Dendritic cell treated with granulocyte-macrophage colony-stimulating factor and Interleukin-4, amounts not matched to agents 40 ng/mL and 50 ng/mL, for 4 days (primary cell): Measurements from ENCODE around the gene SLC34A1.

Source experiments
- H3K27ac Mint-ChIP-seq: one replicate; pipeline ENCODE4 v1.8.0; 2022; ENCODE audit warnings: mild to moderate bottlenecking, mixed read lengths
- H3K27me3 Mint-ChIP-seq: one replicate; pipeline ENCODE4 v1.8.0; 2022; ENCODE audit warnings: mild to moderate bottlenecking, mixed read lengths
- H3K36me3 Mint-ChIP-seq: one replicate; pipeline ENCODE4 v1.8.0; 2022; ENCODE audit warnings: low read depth, mixed read lengths
- H3K4me1 Mint-ChIP-seq: one replicate; pipeline ENCODE4 v1.8.0; 2022; ENCODE audit warnings: low read depth, mixed read lengths
- H3K4me3 Mint-ChIP-seq: one replicate; pipeline ENCODE4 v1.8.0; 2022; ENCODE audit warnings: mild to moderate bottlenecking, moderate library complexity, mixed read lengths
- H3K9me3 Mint-ChIP-seq: one replicate; pipeline ENCODE4 v1.8.0; 2022; ENCODE audit warnings: mixed read lengths
- intact Hi-C: fragments of 100-400 bp; cut with micrococcal nuclease; formaldehyde crosslinking; loops from one replicate; pipeline ENCODE4 v1.15.0; 2022

The SLC34A1 gene

DNA sequence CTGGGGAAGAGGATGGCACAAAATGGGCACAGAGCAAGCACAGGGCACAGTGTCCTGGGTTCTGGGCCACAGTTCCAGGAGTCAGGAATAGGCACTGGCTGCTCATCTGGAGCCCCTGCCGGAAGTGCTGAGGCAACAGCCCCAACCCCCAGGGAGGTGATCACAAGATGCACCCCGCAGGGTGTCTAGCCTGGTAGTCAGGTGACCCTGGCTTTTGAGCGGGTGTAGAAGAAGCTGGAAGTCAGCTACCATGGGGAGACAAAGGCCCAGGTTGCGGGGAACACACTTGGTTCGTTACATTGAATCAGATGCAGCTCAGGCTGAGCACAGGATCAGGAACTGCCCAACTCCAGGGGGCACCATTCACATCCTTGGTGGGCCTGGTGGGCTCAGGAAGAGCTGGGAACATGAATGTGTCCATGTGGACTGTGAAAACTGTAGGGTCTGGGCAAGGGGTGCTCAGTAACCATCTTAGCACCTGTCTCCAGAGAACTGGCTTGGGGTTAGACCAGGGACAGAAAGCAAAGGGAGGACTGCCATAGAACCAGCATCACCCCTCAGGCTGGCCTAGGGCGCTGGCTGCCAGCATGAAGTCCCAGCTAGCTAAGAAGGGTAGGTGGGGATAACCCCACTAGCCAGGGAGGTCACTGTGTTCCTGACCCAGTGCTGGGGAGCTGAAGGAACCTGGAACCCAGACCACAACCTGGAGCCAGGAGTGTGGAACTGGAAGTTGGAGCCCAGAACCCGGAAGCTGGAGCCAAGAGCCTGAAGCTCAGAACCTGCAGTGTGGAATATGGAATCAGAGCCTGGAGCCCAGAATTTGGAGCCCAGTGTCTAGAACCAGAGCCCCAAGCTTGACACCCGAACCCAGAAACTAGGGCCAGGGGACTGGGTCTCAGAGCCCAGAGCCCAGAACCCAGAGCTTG is 6.1 kb upstream of the SLC34A1 start:
- Mint-ChIP-seq H3K4me3 (no peak overlapping the region), H3K27ac (no peak overlapping the region)

DNA sequence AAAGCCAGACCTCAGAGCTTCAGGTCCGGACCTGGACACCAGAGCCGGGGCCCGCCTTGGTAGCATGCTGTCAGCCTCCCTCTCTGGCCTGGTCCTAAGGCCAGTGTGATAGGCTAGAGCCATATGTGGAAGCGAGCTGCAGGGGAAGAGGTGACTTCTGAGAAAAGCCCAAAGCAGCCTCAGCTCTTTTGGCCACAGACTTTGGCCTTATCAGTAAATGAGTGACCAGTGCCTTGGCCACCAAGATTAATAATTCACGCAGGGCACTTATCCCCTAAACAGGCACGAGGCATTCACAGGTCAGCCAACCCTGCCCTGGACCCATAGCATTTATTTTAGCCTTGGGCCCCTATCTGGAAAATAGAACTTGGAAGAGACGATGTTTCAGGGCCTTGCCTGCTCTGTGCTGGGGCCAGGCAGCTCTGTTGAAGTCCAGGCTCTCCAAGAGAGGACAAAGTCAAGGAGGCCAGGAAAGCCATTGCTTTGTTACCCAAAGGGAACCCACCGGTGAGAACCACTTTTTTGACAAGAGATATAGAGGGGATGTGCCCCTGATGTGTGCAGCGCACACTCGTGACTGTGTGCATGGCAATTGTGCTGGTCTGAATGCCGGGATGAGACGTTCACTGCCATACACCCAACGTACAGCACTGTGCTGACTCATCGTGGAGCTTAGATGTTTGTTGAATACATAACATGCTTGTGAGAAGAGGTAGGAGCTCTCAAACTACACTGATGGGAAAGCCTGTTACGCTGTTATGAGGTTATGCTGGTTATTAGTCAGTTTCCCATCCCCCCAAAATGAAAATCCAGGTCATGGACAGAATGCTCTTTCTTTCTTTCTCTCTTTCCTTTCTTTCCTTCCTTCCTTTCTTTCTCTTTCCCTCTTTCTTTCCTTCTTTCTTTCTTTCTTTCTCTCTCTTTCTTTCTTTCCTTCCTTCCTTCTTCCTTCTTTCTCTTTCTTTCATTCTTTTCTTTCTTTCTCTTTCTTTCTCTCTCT is 5.0 kb upstream of the SLC34A1 start:
- no peak overlapping the region for H3K27ac Mint-ChIP-seq
- peaks cover 26% of the 10 kb centered on the region for H3K4me1 Mint-ChIP-seq
- peaks cover 10% of the 10 kb centered on the region for H3K36me3 Mint-ChIP-seq
- peaks cover 40% of the 10 kb centered on the region for H3K27me3 Mint-ChIP-seq
- intact Hi-C loops: no loop called here
- H3K4me3 Mint-ChIP-seq: no peak overlapping the region
- H3K9me3 Mint-ChIP-seq: no peaks in the 10 kb centered on the region

More for the DNA sequence above, 6.1 kb upstream of the SLC34A1 start:
- peaks cover 26% of the 10 kb centered on the region for H3K4me1 Mint-ChIP-seq
- peaks cover 30% of the 10 kb centered on the region for H3K27me3 Mint-ChIP-seq
- H3K9me3 Mint-ChIP-seq: no peaks in the 10 kb centered on the region
- intact Hi-C loops: no loop called here
- H3K36me3 Mint-ChIP-seq: peaks cover 20% of the 10 kb centered on the region

GRCh38 chr5:177380805-177381126 is 3.5 kb upstream of the SLC34A1 start:
- H3K4me3 Mint-ChIP-seq: no peak overlapping the region
- H3K27me3 Mint-ChIP-seq: peaks cover 55% of the 10 kb centered on the region
- intact Hi-C loops: no loop called here
- H3K27ac Mint-ChIP-seq: no peak overlapping the region
- H3K4me1 Mint-ChIP-seq: peaks cover 32% of the 10 kb centered on the region
- no peaks in the 10 kb centered on the region for H3K36me3 Mint-ChIP-seq
- no peaks in the 10 kb centered on the region for H3K9me3 Mint-ChIP-seq

GRCh38 chr5:177382423-177383029 is 1.7 kb upstream of the SLC34A1 start:
- intact Hi-C loops: no loop called here
- Mint-ChIP-seq H3K4me1 (peaks cover 32% of the 10 kb centered on the region), H3K4me3 (no peak overlapping the region), H3K36me3 (no peaks in the 10 kb centered on the region), H3K27me3 (peaks cover 62% of the 10 kb centered on the region), H3K27ac (no peak overlapping the region), H3K9me3 (no peaks in the 10 kb centered on the region)

- Mint-ChIP-seq H3K4me3 (no peak overlapping the region), H3K27ac (no peak overlapping the region), H3K36me3 (no peaks in the 10 kb centered on the region), H3K9me3 (no peaks in the 10 kb centered on the region), H3K27me3 (peaks cover 55% of the 10 kb centered on the region), H3K4me1 (peaks cover 35% of the 10 kb centered on the region)
- intact Hi-C loops: no loop called here
Observed at GRCh38 chr5:177383181-177383580, 1.1 kb upstream of the SLC34A1 start.

- Mint-ChIP-seq H3K9me3 (no peaks in the 10 kb centered on the region), H3K27me3 (peaks cover 50% of the 10 kb centered on the region), H3K4me3 (no peak overlapping the region), H3K36me3 (no peaks in the 10 kb centered on the region), H3K4me1 (peaks cover 43% of the 10 kb centered on the region), H3K27ac (no peak overlapping the region)
- intact Hi-C loops: loop anchor here (5.0 kb wide), 1 partner anchor 68 kb away; no protein-coding TSS in a partner anchor
Observed at GRCh38 chr5:177385720-177386119, 1.5 kb downstream of the SLC34A1 start.

- no peak overlapping the region for H3K27ac Mint-ChIP-seq
- peaks cover 50% of the 10 kb centered on the region for H3K4me1 Mint-ChIP-seq
- intact Hi-C loops: loop anchor here (5.0 kb wide), 1 partner anchor 69 kb away; no protein-coding TSS in a partner anchor
- no peaks in the 10 kb centered on the region for H3K36me3 Mint-ChIP-seq
- no peaks in the 10 kb centered on the region for H3K9me3 Mint-ChIP-seq
- no peak overlapping the region for H3K4me3 Mint-ChIP-seq
- H3K27me3 Mint-ChIP-seq: peaks cover 48% of the 10 kb centered on the region
Observed at GRCh38 chr5:177386542-177386941, 2.3 kb downstream of the SLC34A1 start.

DNA sequence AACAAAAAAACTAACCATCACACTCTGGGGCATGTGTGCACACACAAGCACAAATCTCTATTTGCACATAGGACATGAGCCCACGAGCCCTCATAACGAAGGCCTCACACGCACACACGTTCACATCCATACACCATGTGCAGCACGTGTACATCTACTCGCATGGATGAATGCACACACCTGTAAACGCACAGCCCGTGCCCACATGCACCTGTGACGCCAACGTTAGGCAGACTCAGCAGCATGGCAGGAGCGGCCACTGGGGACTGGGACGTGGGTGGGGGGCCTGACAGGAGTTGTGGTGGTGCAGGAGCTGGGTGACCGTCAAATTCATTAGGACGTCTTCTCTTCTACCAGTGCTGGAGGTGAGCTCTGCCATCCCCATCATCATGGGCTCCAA is 3.2 kb downstream of the SLC34A1 start:
- no peaks in the 10 kb centered on the region for H3K9me3 Mint-ChIP-seq
- H3K4me1 Mint-ChIP-seq: peaks cover 47% of the 10 kb centered on the region
- no peak overlapping the region for H3K27ac Mint-ChIP-seq
- H3K36me3 Mint-ChIP-seq: no peaks in the 10 kb centered on the region
- H3K4me3 Mint-ChIP-seq: no peak overlapping the region
- peaks cover 45% of the 10 kb centered on the region for H3K27me3 Mint-ChIP-seq
- intact Hi-C loops: loop anchor here (5.0 kb wide), 1 partner anchor 70 kb away; no protein-coding TSS in a partner anchor

DNA sequence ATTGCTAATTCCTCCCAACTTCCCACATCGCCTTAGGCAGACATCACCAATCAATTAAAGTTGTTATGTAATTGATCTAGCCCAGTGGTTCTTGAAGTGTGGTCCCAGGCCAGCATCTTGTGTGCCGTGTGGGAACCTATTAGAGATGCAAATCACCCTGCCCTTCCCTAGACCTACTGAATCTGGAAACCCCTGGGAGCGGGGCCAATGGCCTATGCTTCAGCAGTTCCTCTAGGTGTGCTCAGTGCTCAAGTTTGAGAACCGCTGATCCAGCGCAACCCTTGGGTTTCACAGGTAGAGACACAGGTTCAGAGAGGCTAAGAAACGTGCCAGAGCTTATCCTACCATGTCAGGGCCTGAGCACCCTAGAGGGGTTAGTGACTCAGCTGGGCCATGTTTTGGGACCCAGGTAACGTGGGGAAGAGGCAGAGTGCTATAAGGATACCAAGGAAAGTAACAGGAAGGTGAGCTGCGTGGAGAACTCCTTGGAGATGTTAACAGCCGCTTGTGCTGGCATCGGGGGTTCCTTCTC is 4.4 kb downstream of the SLC34A1 start:
- peaks cover 34% of the 10 kb centered on the region for H3K27me3 Mint-ChIP-seq
- H3K9me3 Mint-ChIP-seq: no peaks in the 10 kb centered on the region
- H3K4me3 Mint-ChIP-seq: no peak overlapping the region

GRCh38 chr5:177389241-177390169 is 5.3 kb downstream of the SLC34A1 start:
- H3K27me3 Mint-ChIP-seq: peaks cover 26% of the 10 kb centered on the region
- no peaks in the 10 kb centered on the region for H3K9me3 Mint-ChIP-seq
- no peaks in the 10 kb centered on the region for H3K36me3 Mint-ChIP-seq
- peaks cover 60% of the 10 kb centered on the region for H3K4me1 Mint-ChIP-seq
- peak overlapping the region; percentile 33 for H3K4me3 Mint-ChIP-seq
- H3K27ac Mint-ChIP-seq: peak overlapping the region; percentile 85
- intact Hi-C loops: loop anchor here (1.0 to 5.0 kb wide), 3 partner anchors 65 to 108 kb away; partner anchors contain the start of gene PDLIM7

More for the DNA sequence above, 4.4 kb downstream of the SLC34A1 start:
- Mint-ChIP-seq H3K27ac (peak overlapping the region; percentile 85), H3K36me3 (no peaks in the 10 kb centered on the region), H3K4me1 (peaks cover 52% of the 10 kb centered on the region)
- intact Hi-C loops: loop anchor here (5.0 kb wide), 1 partner anchor 71 kb away; no protein-coding TSS in a partner anchor

DNA sequence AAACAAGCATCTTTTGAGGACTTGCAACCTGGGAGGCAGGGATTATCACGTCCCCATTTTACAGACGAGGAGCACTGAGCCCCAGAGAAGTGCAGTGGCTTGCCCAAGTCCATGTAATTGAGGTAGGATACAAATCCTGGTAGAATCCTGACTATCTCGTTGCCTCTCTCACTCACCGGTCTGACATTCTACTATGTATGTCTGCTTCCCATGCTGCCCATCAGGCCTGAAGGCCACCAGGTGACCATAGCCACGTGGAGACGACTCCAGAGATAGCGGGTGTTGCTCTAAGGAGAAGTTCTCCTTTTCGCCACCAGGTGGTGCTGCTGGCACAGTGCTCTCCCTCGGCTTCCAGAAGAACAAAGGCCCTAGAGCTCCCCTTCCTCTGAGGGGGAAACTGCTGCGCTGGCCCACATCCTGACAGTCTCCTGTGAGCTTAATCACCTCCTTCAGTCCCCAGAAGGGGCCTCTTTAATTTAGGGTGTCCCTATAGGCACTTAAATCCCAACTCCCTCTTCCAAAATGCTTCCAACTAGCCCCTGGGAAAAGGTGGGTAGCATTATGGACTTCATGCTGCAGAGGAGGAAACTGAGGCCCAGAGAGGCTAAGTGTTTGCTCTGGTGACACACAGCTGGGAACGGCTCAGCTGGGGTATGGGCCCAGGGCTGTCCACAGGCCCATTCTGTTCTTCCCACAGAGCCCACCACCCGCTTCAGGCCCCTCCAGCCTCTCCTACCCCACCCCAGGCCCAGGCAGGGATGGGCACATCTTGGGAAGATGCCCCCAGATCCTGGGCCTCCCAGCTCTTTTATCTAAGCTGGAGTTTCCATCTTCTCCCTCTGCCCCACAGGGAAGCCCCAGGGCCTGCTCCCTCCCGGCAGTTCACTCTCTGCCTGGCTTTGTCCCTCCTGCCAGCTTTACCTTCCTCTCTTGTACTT is 6.4 kb downstream of the SLC34A1 start:
- Mint-ChIP-seq H3K4me1 (peaks cover 54% of the 10 kb centered on the region), H3K4me3 (no peak overlapping the region), H3K36me3 (no peaks in the 10 kb centered on the region)

More for the DNA sequence above, 6.4 kb downstream of the SLC34A1 start:
- H3K27me3 Mint-ChIP-seq: peaks cover 18% of the 10 kb centered on the region
- H3K9me3 Mint-ChIP-seq: no peaks in the 10 kb centered on the region
- intact Hi-C loops: loop anchor here (1.0 to 5.0 kb wide), 2 partner anchors 64 to 107 kb away; partner anchors contain the start of gene PDLIM7
- H3K27ac Mint-ChIP-seq: peak overlapping the region; percentile 85
